ENCODE measurements around the gene CH25H. TPM values are rescaled to one million over a fixed set of nuclear protein-coding genes. Genes with fewer than 3 reads are reported as not detected.

CH25H gene
- polyA plus RNA-seq, 3 donors, result 0.09 to 1.2 TPM; not detected in 1

DNA sequence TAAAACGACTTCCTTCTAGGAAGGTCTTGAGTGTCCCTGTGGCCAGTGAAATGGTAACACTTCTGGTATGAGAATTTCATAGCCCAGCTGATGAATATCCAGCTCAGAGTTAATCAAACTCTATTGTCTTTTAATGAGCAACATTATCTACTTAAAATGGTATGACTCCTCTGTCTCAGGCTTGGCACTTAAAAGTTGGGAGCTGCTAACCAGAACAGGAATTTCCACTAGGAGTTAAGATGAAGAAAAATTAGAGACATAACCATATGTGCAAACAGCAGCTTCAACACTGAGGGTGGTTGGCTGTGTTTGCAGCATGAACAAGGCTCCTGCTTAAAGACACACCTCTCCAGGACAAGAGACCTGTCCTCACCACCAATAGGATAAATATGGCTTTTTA lies 46.8 kb downstream of the CH25H start:
- no peak overlapping the region for H3K27ac ChIP-seq (ENCODE audit: low read depth in 1 of 2, low read length in 2 of 2)
- no peaks in the 10 kb centered on the region for H3K27me3 ChIP-seq (ENCODE audit: control insufficient read depth in 2 of 2, insufficient read depth in 2 of 2, low read length in 2 of 2)
- no peak overlapping the region for H3K27ac Mint-ChIP-seq
- H3K9me3 Mint-ChIP-seq, result peaks cover 0 to 2% (median 0%) of the 10 kb centered on the region in 7 donors
- H3K4me2 ChIP-seq (replicated peaks; ENCODE audit: extremely low read depth, low read length, poor library complexity, severe bottlenecking), result no peak overlapping the region
- no peak overlapping the region for H3K4me3 Mint-ChIP-seq
- WGBS (ENCODE audit: insufficient coverage), result no CpG with 5 or more reads among the region's 1 CpG
- H3K36me3 ChIP-seq (replicated peaks in 1 of 2; ENCODE audit: control insufficient read depth in 1 of 2, insufficient read depth in 2 of 2, low read length in 2 of 2), result no peaks in the 10 kb centered on the region
- peaks cover 37 to 44% of the 10 kb centered on the region in 2 donors for H3K4me1 ChIP-seq (ENCODE audit: control insufficient read depth in 1 of 2, insufficient read depth in 2 of 2, low read length in 2 of 2)
- no peak overlapping the region for H2AFZ ChIP-seq (ENCODE audit: insufficient read depth, low read depth, low read length, poor library complexity, severe bottlenecking)
- peaks cover 3 to 4% (median 3%) of the 10 kb centered on the region in 3 donors for H3K27me3 Mint-ChIP-seq (ENCODE audit: low read depth in 3 of 3)
- H3K79me2 ChIP-seq (ENCODE audit: insufficient read depth, low read length), result no peaks in the 10 kb centered on the region
- no peak overlapping the region for H3K4me3 ChIP-seq (replicated peaks in 1 of 3; ENCODE audit: low read depth in 2 of 3, low read length in 3 of 3)
- TF ChIP-seq, protein P1, sequence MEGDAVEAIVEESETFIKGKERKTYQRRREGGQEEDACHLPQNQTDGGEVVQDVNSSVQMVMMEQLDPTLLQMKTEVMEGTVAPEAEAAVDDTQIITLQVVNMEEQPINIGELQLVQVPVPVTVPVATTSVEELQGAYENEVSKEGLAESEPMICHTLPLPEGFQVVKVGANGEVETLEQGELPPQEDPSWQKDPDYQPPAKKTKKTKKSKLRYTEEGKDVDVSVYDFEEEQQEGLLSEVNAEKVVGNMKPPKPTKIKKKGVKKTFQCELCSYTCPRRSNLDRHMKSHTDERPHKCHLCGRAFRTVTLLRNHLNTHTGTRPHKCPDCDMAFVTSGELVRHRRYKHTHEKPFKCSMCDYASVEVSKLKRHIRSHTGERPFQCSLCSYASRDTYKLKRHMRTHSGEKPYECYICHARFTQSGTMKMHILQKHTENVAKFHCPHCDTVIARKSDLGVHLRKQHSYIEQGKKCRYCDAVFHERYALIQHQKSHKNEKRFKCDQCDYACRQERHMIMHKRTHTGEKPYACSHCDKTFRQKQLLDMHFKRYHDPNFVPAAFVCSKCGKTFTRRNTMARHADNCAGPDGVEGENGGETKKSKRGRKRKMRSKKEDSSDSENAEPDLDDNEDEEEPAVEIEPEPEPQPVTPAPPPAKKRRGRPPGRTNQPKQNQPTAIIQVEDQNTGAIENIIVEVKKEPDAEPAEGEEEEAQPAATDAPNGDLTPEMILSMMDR (IDR thresholded peaks at IDR 0.05), result no peak
- H4K20me1 ChIP-seq (ENCODE audit: insufficient read depth, low read length), result no peaks in the 10 kb centered on the region
- no peak for DNase-seq
- intact Hi-C loops (cut with micrococcal nuclease), result no loop called here
- no peaks in the 10 kb centered on the region for H3K36me3 Mint-ChIP-seq
- peaks cover 43% of the 10 kb centered on the region for H3K4me1 Mint-ChIP-seq
- H3K9ac ChIP-seq (ENCODE audit: insufficient read depth, low read length, poor library complexity, severe bottlenecking), result no peak overlapping the region
- H3K9me3 ChIP-seq (replicated peaks in 1 of 2; ENCODE audit: control insufficient read depth in 1 of 2, insufficient read depth in 1 of 2, low read length in 2 of 2), result no peaks in the 10 kb centered on the region

DNA sequence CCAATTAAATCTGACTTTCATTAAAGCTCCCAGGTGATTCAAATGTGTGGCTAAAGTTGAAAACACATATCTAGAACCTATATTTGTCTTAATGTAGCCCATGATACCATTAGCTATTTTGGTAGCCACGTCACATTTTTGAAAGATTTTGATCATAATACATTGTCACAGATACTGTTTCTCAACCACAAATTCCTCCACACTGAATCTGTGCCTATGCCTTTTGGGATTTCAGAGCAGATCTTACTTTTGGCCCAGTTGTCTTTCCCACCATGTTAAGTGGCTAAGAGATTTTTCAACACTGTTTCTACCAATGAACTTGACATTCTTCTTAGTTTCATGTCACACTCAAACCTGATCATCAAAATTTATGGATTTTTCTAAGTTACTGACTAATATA lies 47.4 kb downstream of the CH25H start:
- Mint-ChIP-seq H3K27ac (no peak overlapping the region), H3K27me3 (ENCODE audit: low read depth in 3 of 3) (peaks cover 3 to 4% (median 3%) of the 10 kb centered on the region in 3 donors), H3K4me3 (no peak overlapping the region), H3K4me1 (peaks cover 40% of the 10 kb centered on the region), H3K36me3 (no peaks in the 10 kb centered on the region), H3K9me3 (peaks cover 0 to 2% (median 0%) of the 10 kb centered on the region in 7 donors)
- Histone ChIP-seq H3K9me3 (replicated peaks in 1 of 2; ENCODE audit: control insufficient read depth in 1 of 2, insufficient read depth in 1 of 2, low read length in 2 of 2) (no peaks in the 10 kb centered on the region), H3K4me3 (replicated peaks in 1 of 3; ENCODE audit: low read depth in 2 of 3, low read length in 3 of 3) (no peak overlapping the region), H3K4me2 (replicated peaks; ENCODE audit: extremely low read depth, low read length, poor library complexity, severe bottlenecking) (no peak overlapping the region), H3K36me3 (replicated peaks in 1 of 2; ENCODE audit: control insufficient read depth in 1 of 2, insufficient read depth in 2 of 2, low read length in 2 of 2) (no peaks in the 10 kb centered on the region), H3K27me3 (ENCODE audit: control insufficient read depth in 2 of 2, insufficient read depth in 2 of 2, low read length in 2 of 2) (no peaks in the 10 kb centered on the region), H2AFZ (ENCODE audit: insufficient read depth, low read depth, low read length, poor library complexity, severe bottlenecking) (no peak overlapping the region), H3K4me1 (ENCODE audit: control insufficient read depth in 1 of 2, insufficient read depth in 2 of 2, low read length in 2 of 2) (peaks cover 33 to 40% of the 10 kb centered on the region in 2 donors), H3K9ac (ENCODE audit: insufficient read depth, low read length, poor library complexity, severe bottlenecking) (no peak overlapping the region), H3K27ac (ENCODE audit: low read depth in 1 of 2, low read length in 2 of 2) (no peak overlapping the region), H4K20me1 (ENCODE audit: insufficient read depth, low read length) (no peaks in the 10 kb centered on the region), H3K79me2 (ENCODE audit: insufficient read depth, low read length) (no peaks in the 10 kb centered on the region)
- intact Hi-C loops (cut with micrococcal nuclease), result no loop called here
- WGBS (ENCODE audit: insufficient coverage), result 80% methylated on average over 1 of the region's 1 CpG
- TF ChIP-seq, protein P1 (IDR thresholded peaks at IDR 0.05), result no peak
- DNase-seq, result no peak
